ENCODE results near the gene ITGA11. TPM values are rescaled to one million over a fixed set of nuclear protein-coding genes. Genes with fewer than 3 reads are reported as not detected.

The ITGA11 gene
- 10 to 100 TPM in 2 of 4 donors, 1 to 10 TPM in 2; 3.3 to 15.8 (median 8.6) TPM for total RNA-seq

DNA sequence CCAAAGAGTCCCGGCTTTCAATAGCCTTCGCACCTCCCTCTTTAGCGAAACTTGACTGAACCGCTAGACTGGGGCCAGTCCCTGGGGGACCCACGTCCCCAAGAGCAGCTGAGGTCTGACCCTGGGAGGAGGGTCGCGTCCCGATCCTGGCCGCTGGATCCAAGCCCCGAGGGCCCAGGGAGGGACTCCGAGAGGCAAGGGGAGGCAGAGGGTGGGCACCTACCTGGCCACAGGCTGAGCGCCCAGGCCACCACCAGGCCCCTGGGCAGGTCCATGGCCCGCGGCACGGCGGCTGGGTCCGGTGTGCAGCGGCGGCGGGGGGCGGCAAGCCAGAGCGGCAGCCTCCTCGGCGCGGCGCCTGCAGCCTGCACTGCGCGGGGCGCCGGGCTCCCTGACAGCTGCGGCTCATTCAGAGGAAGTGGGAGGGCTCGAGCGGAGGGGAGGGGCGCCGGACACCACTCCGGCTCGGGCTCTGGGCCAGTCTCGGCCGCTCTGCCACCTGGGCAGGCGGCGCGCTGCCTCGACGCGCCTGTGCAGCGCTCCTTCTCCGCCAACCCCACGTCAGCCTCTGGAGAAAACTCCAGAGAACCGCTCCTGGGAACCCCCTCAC, at the start of gene ITGA11:
Gene ITGA11 (minus strand): TSS at position 372 of the 610 bp plus-strand sequence. CDS start 97 bp downstream, at position 275.
- no peaks in the 10 kb centered on the region for H3K9me3 ChIP-seq
- H3K4me3 ChIP-seq = peak within 1 kb of the TSS; percentile 45 to 61 (median 52)
- WGBS = 0% methylated on average over 4 of the region's 49 CpGs
- peaks cover 0 to 73% (median 19%) of the 10 kb centered on the region in 4 donors for H3K27me3 ChIP-seq
- intact Hi-C loops (cut with DNase I) = no loop called here
- DNase-seq (ENCODE audit: extremely low spot score) = peak; percentile 92
- no peaks in the 10 kb centered on the region for H3K36me3 ChIP-seq
- peak within 1 kb of the TSS; percentile 49 to 72 (median 64) for H3K27ac ChIP-seq (replicated peaks in 1 of 4)
- peak; percentile 12 to 26 for TF ChIP-seq POLR2AphosphoS5 (IDR thresholded peaks at IDR 0.05)
- TF ChIP-seq CTCF (IDR thresholded peaks at IDR 0.05) = no peak
- peaks cover 13 to 24% (median 22%) of the 10 kb centered on the region in 4 donors for H3K4me1 ChIP-seq

- H3K4me1 ChIP-seq = peaks cover under 1 to 24% (median 11%) of the 10 kb centered on the region in 4 donors
- H3K9me3 ChIP-seq = no peaks in the 10 kb centered on the region
- H3K27ac ChIP-seq (replicated peaks in 1 of 4) = no peak overlapping the region
Observed at GRCh38 chr15:68481321-68481720, 49.4 kb upstream of the ITGA11 start.

DNA sequence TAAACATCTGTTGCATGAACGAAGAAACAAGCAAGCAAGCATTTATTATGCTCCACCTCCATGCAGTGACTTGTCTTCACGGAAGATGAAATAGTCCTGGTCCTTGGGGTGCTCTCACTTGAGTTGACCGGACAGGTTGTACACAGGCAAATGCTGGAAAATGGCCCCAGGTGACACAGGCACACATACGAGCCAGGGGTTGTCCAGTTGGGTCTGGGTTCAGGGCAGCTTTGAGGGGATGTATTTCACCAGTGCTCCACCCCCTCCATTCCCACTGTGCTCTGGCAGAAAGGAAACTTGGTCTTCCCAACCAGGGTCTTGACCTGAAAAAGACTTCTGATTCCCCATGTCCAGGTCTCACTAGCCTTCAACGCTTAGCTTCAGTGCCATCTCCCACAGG, 48.3 kb upstream of the ITGA11 start:
- H3K9me3 ChIP-seq = no peaks in the 10 kb centered on the region
- peaks cover 0 to 21% (median 0%) of the 10 kb centered on the region in 4 donors for H3K27me3 ChIP-seq
- DNase-seq (ENCODE audit: extremely low spot score) = no peak
- H3K4me3 ChIP-seq = no peak overlapping the region
- intact Hi-C loops (cut with DNase I) = no loop called here
- H3K4me1 ChIP-seq = peaks cover 0 to 17% (median 7%) of the 10 kb centered on the region in 4 donors
- WGBS = 65% methylated on average over 5 of the region's 5 CpGs
- TF ChIP-seq CTCF (IDR thresholded peaks at IDR 0.05) (no peak), EP300 (IDR thresholded peaks at IDR 0.05) (no peak), POLR2AphosphoS5 (IDR thresholded peaks at IDR 0.05) (no peak), POLR2A (IDR thresholded peaks at IDR 0.05; ENCODE audit: low read depth) (no peak)
- H3K27ac ChIP-seq (replicated peaks in 1 of 4) = peak overlapping the region in 2 of 4 donors; percentile 26 to 27
- H3K36me3 ChIP-seq = no peaks in the 10 kb centered on the region

More at GRCh38 chr15:68481321-68481720, 49.4 kb upstream of the ITGA11 start:
- intact Hi-C loops (cut with DNase I) = no loop called here
- H3K27me3 ChIP-seq = peaks cover 0 to 29% (median 0%) of the 10 kb centered on the region in 4 donors
- 89% methylated on average over 3 of the region's 3 CpGs for WGBS
- H3K4me3 ChIP-seq = no peak overlapping the region
- no peak for TF ChIP-seq CTCF (IDR thresholded peaks at IDR 0.05)
- no peak for TF ChIP-seq EP300 (IDR thresholded peaks at IDR 0.05)
- no peak for TF ChIP-seq POLR2AphosphoS5 (IDR thresholded peaks at IDR 0.05)
- no peak for TF ChIP-seq POLR2A (IDR thresholded peaks at IDR 0.05; ENCODE audit: low read depth)
- H3K36me3 ChIP-seq = no peaks in the 10 kb centered on the region
- DNase-seq (ENCODE audit: extremely low spot score) = no peak

- Histone ChIP-seq H3K9me3 (no peaks in the 10 kb centered on the region), H3K4me3 (no peak overlapping the region), H3K4me1 (peaks cover 0 to 13% (median 5%) of the 10 kb centered on the region in 4 donors), H3K27ac (replicated peaks in 1 of 4) (peak overlapping the region; percentile 18 to 27 (median 26)), H3K27me3 (peaks cover 0 to 20% (median 0%) of the 10 kb centered on the region in 4 donors), H3K36me3 (no peaks in the 10 kb centered on the region)
- WGBS = 75% methylated on average over 3 of the region's 4 CpGs
- intact Hi-C loops (cut with DNase I) = no loop called here
- no peak for DNase-seq (ENCODE audit: extremely low spot score)
- TF ChIP-seq POLR2AphosphoS5 (IDR thresholded peaks at IDR 0.05) (no peak), POLR2A (IDR thresholded peaks at IDR 0.05; ENCODE audit: low read depth) (no peak), EP300 (IDR thresholded peaks at IDR 0.05) (no peak)
Observed at GRCh38 chr15:68479870-68480269, 47.9 kb upstream of the ITGA11 start.

DNA sequence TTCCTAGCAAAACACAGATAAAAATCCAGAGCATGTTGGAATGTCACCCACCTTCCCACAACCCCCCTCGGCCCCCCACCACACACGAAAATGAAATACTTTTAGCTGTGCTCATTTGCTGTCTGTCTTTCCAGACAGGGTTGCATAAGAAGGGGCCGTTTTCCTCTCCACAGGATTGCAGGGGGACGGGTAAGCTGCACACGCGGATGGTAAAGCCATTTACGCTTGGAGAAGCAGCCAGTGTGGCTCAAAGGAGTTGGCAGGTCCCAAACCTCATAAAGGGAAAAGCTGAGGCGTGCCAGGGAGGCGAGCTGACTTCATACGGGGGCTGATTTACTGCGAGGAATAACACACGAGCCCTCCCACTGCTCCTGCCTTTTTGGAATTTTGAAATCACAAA, 47.4 kb upstream of the ITGA11 start:
- 45% methylated on average over 8 of the region's 12 CpGs for WGBS
- intact Hi-C loops (cut with DNase I) = no loop called here
- Histone ChIP-seq H3K4me3 (no peak overlapping the region), H3K36me3 (no peaks in the 10 kb centered on the region), H3K27me3 (peaks cover 0 to 21% (median 0%) of the 10 kb centered on the region in 4 donors), H3K9me3 (no peaks in the 10 kb centered on the region), H3K4me1 (peaks cover 0 to 9% (median under 1%) of the 10 kb centered on the region in 4 donors), H3K27ac (replicated peaks in 1 of 4) (peak overlapping the region; percentile 18 to 36 (median 26))
- DNase-seq (ENCODE audit: extremely low spot score) = peak; percentile 91
- TF ChIP-seq EP300 (IDR thresholded peaks at IDR 0.05) = no peak
- TF ChIP-seq POLR2AphosphoS5 (IDR thresholded peaks at IDR 0.05) = no peak
- TF ChIP-seq POLR2A (IDR thresholded peaks at IDR 0.05; ENCODE audit: low read depth) = no peak
- TF ChIP-seq CTCF (IDR thresholded peaks at IDR 0.05) = no peak
